Ascending aorta (tissue), 2 donors: ENCODE results near the gene MIPEP. TPM values are rescaled to one million over a fixed set of nuclear protein-coding genes. Genes with fewer than 3 reads are reported as not detected.

Source experiments
- DNase-seq, 2 donors: peaks; one replicate each; pipeline ENCODE4 v3.0.0-alpha.2; 2019; ENCODE audit warnings: low spot score in 2 of 2
- H3K27ac ChIP-seq, 2 donors: fragments of 200-600 bp; sonication (generic); one replicate each; pipeline ENCODE4 v1.5.1; 2016 to 2017; ENCODE audit warnings: mild to moderate bottlenecking in 1 of 2
- H3K27me3 ChIP-seq: fragments of 200-600 bp; sonication (generic); one replicate; pipeline ENCODE4 v1.5.1; 2017
- H3K36me3 ChIP-seq, 2 donors: fragments of 200-600 bp; sonication (generic); one replicate each; pipeline ENCODE4 v1.5.1; 2016
- H3K4me1 ChIP-seq, 2 donors: fragments of 200-600 bp; sonication (generic); one replicate each; pipeline ENCODE4 v1.5.1; 2016 to 2017; ENCODE audit warnings: mild to moderate bottlenecking in 1 of 2
- H3K4me3 ChIP-seq, 2 donors: fragments of 200-600 bp; sonication (generic); one replicate each; pipeline ENCODE4 v1.5.1; 2016 to 2017; ENCODE audit warnings: mild to moderate bottlenecking in 1 of 2
- H3K9me3 ChIP-seq, 2 donors: fragments of 200-600 bp; sonication (generic); one replicate each; pipeline ENCODE4 v1.5.1; 2016
- CTCF ChIP-seq, 3 experiments: fragments of 200-600 bp in 2 of 3; fragments of 450-650 bp in 1 of 3; sonication (generic) in 2 of 3; IDR thresholded peaks; one replicate each; pipeline ENCODE4 v1.5.1; 2016 to 2019; ENCODE audit warnings: antibody characterized with exemption in 3 of 3, mild to moderate bottlenecking in 1 of 3, moderate library complexity in 1 of 3
- intact Hi-C: fragments of 100-400 bp; cut with DNase I; formaldehyde crosslinking; loops from one replicate; pipeline ENCODE4 v1.15.1; 2023
- total RNA-seq: library from RNA; depleted of rRNA; stranded (reverse); fragments of >200 nt; gene quantifications from one replicate; pipeline ENCODE4 v1.1.0, GENCODE V29; 2016

Gene MIPEP
- total RNA-seq, 1 donor from 2014 or later, result 2.8 TPM

- no peaks in the 10 kb centered on the region for H3K4me1 ChIP-seq
- H3K9me3 ChIP-seq, result no peaks in the 10 kb centered on the region
- H3K27me3 ChIP-seq, result no peaks in the 10 kb centered on the region
- TF ChIP-seq CTCF (IDR thresholded peaks at IDR 0.05), result no peak
- intact Hi-C loops, result no loop called here
- no peaks in the 10 kb centered on the region for H3K36me3 ChIP-seq
- H3K4me3 ChIP-seq, result no peak overlapping the region
- H3K27ac ChIP-seq, result no peak overlapping the region
- DNase-seq, result no peak
Observed at GRCh38 chr13:23770428-23770827, 118.8 kb downstream of the MIPEP start.

- no peaks in the 10 kb centered on the region for H3K36me3 ChIP-seq
- intact Hi-C loops, result no loop called here
- H3K27ac ChIP-seq, result no peak overlapping the region
- H3K27me3 ChIP-seq, result no peaks in the 10 kb centered on the region
- no peak overlapping the region for H3K4me3 ChIP-seq
- no peaks in the 10 kb centered on the region for H3K9me3 ChIP-seq
- no peaks in the 10 kb centered on the region for H3K4me1 ChIP-seq
- DNase-seq, result no peak
- TF ChIP-seq CTCF (IDR thresholded peaks at IDR 0.05), result no peak
Observed at GRCh38 chr13:23769401-23769800, 119.8 kb downstream of the MIPEP start.

- no peak for TF ChIP-seq CTCF (IDR thresholded peaks at IDR 0.05)
- Histone ChIP-seq H3K27me3 (no peaks in the 10 kb centered on the region), H3K36me3 (no peaks in the 10 kb centered on the region), H3K4me3 (no peak overlapping the region), H3K9me3 (no peaks in the 10 kb centered on the region), H3K4me1 (no peaks in the 10 kb centered on the region), H3K27ac (no peak overlapping the region)
- no peak for DNase-seq
- intact Hi-C loops, result no loop called here
Observed at GRCh38 chr13:23767838-23768237, 121.4 kb downstream of the MIPEP start.

- DNase-seq, result no peak
Observed at GRCh38 chr13:23766939-23767338, 122.3 kb downstream of the MIPEP start.

GRCh38 chr13:23766283-23766682 is 122.9 kb downstream of the MIPEP start:
- intact Hi-C loops, result no loop called here
- Histone ChIP-seq H3K27me3 (no peaks in the 10 kb centered on the region), H3K9me3 (no peaks in the 10 kb centered on the region), H3K27ac (no peak overlapping the region), H3K4me3 (no peak overlapping the region), H3K36me3 (no peaks in the 10 kb centered on the region), H3K4me1 (no peaks in the 10 kb centered on the region)
- DNase-seq, result no peak
- no peak for TF ChIP-seq CTCF (IDR thresholded peaks at IDR 0.05)

More at GRCh38 chr13:23766939-23767338, 122.3 kb downstream of the MIPEP start:
- Histone ChIP-seq H3K4me1 (no peaks in the 10 kb centered on the region), H3K4me3 (no peak overlapping the region), H3K27me3 (no peaks in the 10 kb centered on the region), H3K36me3 (no peaks in the 10 kb centered on the region), H3K27ac (no peak overlapping the region), H3K9me3 (no peaks in the 10 kb centered on the region)
- no peak for TF ChIP-seq CTCF (IDR thresholded peaks at IDR 0.05)
- intact Hi-C loops, result no loop called here

GRCh38 chr13:23765531-23765930 is 123.7 kb downstream of the MIPEP start:
- intact Hi-C loops, result no loop called here
- no peak overlapping the region for H3K4me3 ChIP-seq
- no peaks in the 10 kb centered on the region for H3K9me3 ChIP-seq
- no peaks in the 10 kb centered on the region for H3K36me3 ChIP-seq
- DNase-seq, result no peak
- no peaks in the 10 kb centered on the region for H3K4me1 ChIP-seq
- no peak overlapping the region for H3K27ac ChIP-seq
- no peaks in the 10 kb centered on the region for H3K27me3 ChIP-seq
- no peak for TF ChIP-seq CTCF (IDR thresholded peaks at IDR 0.05)
